ENCODE results near the gene RFX5. TPM values are rescaled to one million over a fixed set of nuclear protein-coding genes. Genes with fewer than 3 reads are reported as not detected.

RFX5 gene
- total RNA-seq, 1 experiment from 2014 or later = 73.6 TPM

DNA sequence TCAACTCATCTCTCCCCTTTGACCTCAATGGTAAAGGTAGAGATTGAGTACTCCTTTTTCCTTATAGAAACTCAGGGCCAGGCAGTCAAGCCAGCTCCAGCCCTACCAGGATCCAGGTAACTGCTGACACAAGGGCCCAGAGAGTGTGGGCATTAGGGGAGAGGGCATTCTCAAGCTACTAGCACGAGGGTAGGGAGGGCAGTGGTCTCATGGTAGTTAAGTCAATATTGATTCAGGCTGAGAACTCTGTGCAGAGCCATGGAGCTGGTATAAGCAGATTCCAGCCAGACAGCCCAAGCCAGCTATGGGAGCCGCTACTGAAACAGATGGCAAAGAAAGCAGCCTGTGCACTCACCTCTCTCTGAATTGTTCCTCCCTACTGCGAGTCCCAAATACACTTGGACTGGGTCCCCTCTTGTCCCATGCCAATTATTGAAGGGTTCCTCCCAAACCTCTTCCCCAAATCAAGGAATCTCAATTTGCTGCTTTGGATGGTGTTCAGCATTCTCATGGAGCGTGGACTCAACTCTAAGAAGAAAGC lies 22.6 kb downstream of the RFX5 start:
- no peaks in the 10 kb centered on the region for H3K9me3 ChIP-seq (ENCODE audit: insufficient read depth, low read depth)
- H3K79me2 ChIP-seq (ENCODE audit: low read depth) = peaks cover 27% of the 10 kb centered on the region
- no peak overlapping the region for H3K4me3 ChIP-seq
- H3K27ac ChIP-seq = no peak overlapping the region
- no peaks in the 10 kb centered on the region for H3K27me3 ChIP-seq (ENCODE audit: insufficient read depth, low read depth)
- BruUV-seq (replicated peaks) = no TSS peak
- ChIA-PET POLR2A (ENCODE audit: unreplicated experiment) (no interaction called here), CTCF (no interaction called here)
- peaks cover 6% of the 10 kb centered on the region; the same call in 1 of the 2 replicates for H3F3A ChIP-seq (ENCODE audit: insufficient read depth, low read depth)
- no peaks in the 10 kb centered on the region; the same call in 1 of the 2 replicates for H4K20me1 ChIP-seq (ENCODE audit: insufficient read depth)
- peaks cover 11% of the 10 kb centered on the region; the same call in 1 of the 2 replicates for H3K36me3 ChIP-seq (ENCODE audit: low read depth)
- no peak for TF ChIP-seq EZH2 (IDR thresholded peaks at IDR 0.05; ENCODE audit: low read depth)
- TF ChIP-seq, protein P1, sequence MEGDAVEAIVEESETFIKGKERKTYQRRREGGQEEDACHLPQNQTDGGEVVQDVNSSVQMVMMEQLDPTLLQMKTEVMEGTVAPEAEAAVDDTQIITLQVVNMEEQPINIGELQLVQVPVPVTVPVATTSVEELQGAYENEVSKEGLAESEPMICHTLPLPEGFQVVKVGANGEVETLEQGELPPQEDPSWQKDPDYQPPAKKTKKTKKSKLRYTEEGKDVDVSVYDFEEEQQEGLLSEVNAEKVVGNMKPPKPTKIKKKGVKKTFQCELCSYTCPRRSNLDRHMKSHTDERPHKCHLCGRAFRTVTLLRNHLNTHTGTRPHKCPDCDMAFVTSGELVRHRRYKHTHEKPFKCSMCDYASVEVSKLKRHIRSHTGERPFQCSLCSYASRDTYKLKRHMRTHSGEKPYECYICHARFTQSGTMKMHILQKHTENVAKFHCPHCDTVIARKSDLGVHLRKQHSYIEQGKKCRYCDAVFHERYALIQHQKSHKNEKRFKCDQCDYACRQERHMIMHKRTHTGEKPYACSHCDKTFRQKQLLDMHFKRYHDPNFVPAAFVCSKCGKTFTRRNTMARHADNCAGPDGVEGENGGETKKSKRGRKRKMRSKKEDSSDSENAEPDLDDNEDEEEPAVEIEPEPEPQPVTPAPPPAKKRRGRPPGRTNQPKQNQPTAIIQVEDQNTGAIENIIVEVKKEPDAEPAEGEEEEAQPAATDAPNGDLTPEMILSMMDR (conservative IDR thresholded peaks at IDR 0.05) = no peak
- H3K4me1 ChIP-seq (replicated peaks; ENCODE audit: insufficient read depth) = peaks cover 20% of the 10 kb centered on the region
- intact Hi-C loops (cut with micrococcal nuclease; ENCODE audit: unreplicated experiment) = no loop called here
- H3K4me2 ChIP-seq = no peak overlapping the region
- H3K9me2 ChIP-seq (ENCODE audit: insufficient read depth) = no peaks in the 10 kb centered on the region
- no peak for DNase-seq
- no peak overlapping the region for H2AFZ ChIP-seq

DNA sequence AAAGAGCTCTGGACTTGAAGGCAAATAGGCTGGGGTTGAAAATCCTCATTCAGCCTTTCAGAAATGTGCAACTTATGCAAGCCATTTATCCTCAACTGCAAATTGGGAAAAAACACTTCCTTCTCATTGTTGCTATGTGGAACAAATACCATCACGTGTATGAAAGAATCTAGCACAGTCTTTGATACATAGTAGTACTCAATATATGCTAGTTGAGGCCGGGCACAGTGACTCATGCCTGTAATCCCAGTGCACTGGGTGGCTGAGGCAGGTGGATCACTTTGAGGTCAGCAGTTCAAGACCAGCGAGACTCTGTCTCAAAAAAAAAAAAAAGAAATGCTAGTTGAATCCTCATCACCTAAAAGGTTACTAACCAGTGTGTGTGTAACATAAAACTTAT lies 28.1 kb downstream of the RFX5 start:
- intact Hi-C loops (cut with micrococcal nuclease; ENCODE audit: unreplicated experiment) = no loop called here
- no peaks in the 10 kb centered on the region; the same call in 1 of the 2 replicates for H4K20me1 ChIP-seq (ENCODE audit: insufficient read depth)
- no TSS peak for BruUV-seq (replicated peaks)
- no peaks in the 10 kb centered on the region for H3K79me2 ChIP-seq (ENCODE audit: low read depth)
- no peaks in the 10 kb centered on the region for H3K9me2 ChIP-seq (ENCODE audit: insufficient read depth)
- H3K9me3 ChIP-seq (ENCODE audit: insufficient read depth, low read depth) = no peaks in the 10 kb centered on the region
- ChIA-PET POLR2A (ENCODE audit: unreplicated experiment) (interaction anchor here (0.7 kb wide), 1 partner anchor 250 kb away, joined by 6 read pairs; no protein-coding TSS in a partner anchor), CTCF (no interaction called here)
- peaks cover 11% of the 10 kb centered on the region; the same call in 1 of the 2 replicates for H3K36me3 ChIP-seq (ENCODE audit: low read depth)
- no peaks in the 10 kb centered on the region for H3F3A ChIP-seq (ENCODE audit: insufficient read depth, low read depth)
- no peak overlapping the region for H3K4me2 ChIP-seq
- H2AFZ ChIP-seq = no peak overlapping the region
- TF ChIP-seq, protein P1 (conservative IDR thresholded peaks at IDR 0.05) = no peak
- TF ChIP-seq EZH2 (IDR thresholded peaks at IDR 0.05; ENCODE audit: low read depth) = no peak
- H3K4me1 ChIP-seq (replicated peaks; ENCODE audit: insufficient read depth) = no peaks in the 10 kb centered on the region; the same call in 1 of the 2 replicates
- H3K4me3 ChIP-seq = no peak overlapping the region
- H3K27ac ChIP-seq = no peak overlapping the region
- H3K27me3 ChIP-seq (ENCODE audit: insufficient read depth, low read depth) = no peaks in the 10 kb centered on the region
- DNase-seq = no peak

DNA sequence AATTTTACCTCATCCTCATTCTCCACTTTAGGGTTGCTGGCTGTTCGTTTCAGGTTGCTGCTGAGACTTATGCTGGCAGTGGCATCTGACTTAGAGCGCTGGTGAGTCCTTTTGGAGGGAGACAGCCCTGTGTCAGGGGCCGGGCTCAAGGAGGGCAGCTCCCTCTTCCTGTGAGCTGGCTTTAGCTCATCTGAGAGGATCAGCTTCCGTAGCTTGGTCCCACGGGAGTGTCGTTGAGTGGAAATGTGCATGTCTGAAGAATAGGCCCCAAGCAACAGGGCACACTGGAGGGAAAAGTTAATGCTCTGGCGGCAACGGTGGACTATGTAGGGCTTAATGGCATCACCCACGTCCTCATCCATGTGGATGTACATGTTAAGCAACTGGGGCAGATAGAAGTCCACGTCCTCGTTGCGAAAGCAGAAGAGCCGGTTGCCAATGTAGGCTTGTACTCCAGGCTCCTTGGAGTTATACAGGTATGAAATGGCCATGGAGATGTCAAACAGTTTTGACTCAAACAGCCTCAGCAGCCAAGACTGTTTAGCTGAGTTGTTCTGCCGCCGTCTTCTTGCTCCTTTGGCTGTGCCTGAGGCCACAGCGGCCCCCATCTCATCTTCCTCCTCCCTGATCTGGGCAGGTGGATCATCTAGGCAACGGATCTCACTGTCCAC lies 31.4 kb downstream of the RFX5 start:
- POLR2A ChIA-PET (ENCODE audit: unreplicated experiment) = interaction anchor here (0.7 kb wide), 1 partner anchor 33 kb away, joined by 3 read pairs; no protein-coding TSS in a partner anchor

More for the DNA sequence above, 31.4 kb downstream of the RFX5 start:
- no peak for DNase-seq
- peaks cover 6% of the 10 kb centered on the region for H3K79me2 ChIP-seq (ENCODE audit: low read depth)
- H3K4me3 ChIP-seq = no peak overlapping the region
- no TSS peak for BruUV-seq (replicated peaks)
- peaks cover 21% of the 10 kb centered on the region for H3K4me1 ChIP-seq (replicated peaks; ENCODE audit: insufficient read depth)
- CTCF ChIA-PET = no interaction called here
- peaks cover 16% of the 10 kb centered on the region for H3F3A ChIP-seq (ENCODE audit: insufficient read depth, low read depth)
- H3K27me3 ChIP-seq (ENCODE audit: insufficient read depth, low read depth) = no peaks in the 10 kb centered on the region
- peaks cover 10% of the 10 kb centered on the region for H4K20me1 ChIP-seq (ENCODE audit: insufficient read depth)
- no peaks in the 10 kb centered on the region for H3K9me2 ChIP-seq (ENCODE audit: insufficient read depth)
- peaks cover 9% of the 10 kb centered on the region; the same call in 1 of the 2 replicates for H3K36me3 ChIP-seq (ENCODE audit: low read depth)
- H3K9me3 ChIP-seq (ENCODE audit: insufficient read depth, low read depth) = no peaks in the 10 kb centered on the region
- intact Hi-C loops (cut with micrococcal nuclease; ENCODE audit: unreplicated experiment) = no loop called here
- H3K4me2 ChIP-seq = no peak overlapping the region
- TF ChIP-seq, protein P1 (conservative IDR thresholded peaks at IDR 0.05) = no peak
- TF ChIP-seq EZH2 (IDR thresholded peaks at IDR 0.05; ENCODE audit: low read depth) = no peak
- H2AFZ ChIP-seq = no peak overlapping the region
- no peak overlapping the region for H3K27ac ChIP-seq

All from PC-9 (cell line).